ENCODE measurements around the gene DSEL. TPM values are rescaled to one million over a fixed set of nuclear protein-coding genes. Genes with fewer than 3 reads are reported as not detected.

DSEL gene
- 0.99 and 1.2 TPM in 2 replicates for total RNA-seq
- polyA plus RNA-seq, result 0.26 and 0.54 TPM in 2 replicates

DNA sequence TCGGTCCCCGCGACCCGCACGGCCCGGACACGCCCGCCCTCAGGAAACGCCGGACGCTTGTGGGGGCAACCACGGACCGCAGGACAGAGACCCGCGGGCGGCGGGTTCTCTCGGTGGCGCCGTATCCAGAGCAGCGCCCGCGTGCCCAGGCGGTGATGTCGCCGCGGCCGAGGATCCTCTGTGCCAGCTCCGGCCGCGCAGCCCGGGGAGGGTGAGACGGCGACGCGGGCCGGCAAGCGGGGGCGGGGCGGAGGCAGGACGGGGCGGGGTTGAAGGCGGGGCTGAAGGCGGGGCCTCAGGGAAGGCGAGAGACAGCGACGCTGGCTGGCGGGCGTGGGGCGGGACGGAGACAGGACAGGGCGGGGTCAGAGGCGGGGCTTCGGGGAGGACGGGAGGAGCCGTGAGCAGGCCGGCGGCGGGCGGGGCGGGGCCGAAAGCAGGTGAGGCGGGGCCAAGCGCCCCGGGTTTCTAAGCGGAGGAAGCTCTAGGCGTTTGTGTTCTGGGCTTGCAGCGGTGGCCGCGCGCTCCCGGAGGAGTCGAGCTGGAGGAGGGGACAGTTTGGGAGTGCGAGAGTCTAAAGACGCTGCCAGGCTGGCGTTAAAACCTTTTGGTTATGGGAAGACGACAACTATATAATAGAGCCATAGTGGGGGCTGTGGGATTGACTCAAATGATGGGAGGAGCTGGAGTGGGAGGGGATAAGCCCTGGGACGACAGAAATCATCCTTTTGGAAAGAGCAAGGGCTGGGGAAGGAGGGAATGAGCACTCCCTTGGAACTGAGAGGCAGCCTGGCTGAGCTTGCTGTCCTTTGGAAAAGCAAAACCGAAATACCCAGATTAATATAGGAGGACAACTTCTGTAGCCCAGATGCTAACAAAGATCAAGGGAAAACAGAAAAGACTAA lies at the start of gene DSEL:
DSEL (minus strand) TSS at position 182 of the 905 bp plus-strand sequence. CDS start 2,112 bp downstream, outside the sequence.
- peak within 1 kb of the TSS; percentile 69 for H3K4me3 ChIP-seq
- TF ChIP-seq, protein P1, sequence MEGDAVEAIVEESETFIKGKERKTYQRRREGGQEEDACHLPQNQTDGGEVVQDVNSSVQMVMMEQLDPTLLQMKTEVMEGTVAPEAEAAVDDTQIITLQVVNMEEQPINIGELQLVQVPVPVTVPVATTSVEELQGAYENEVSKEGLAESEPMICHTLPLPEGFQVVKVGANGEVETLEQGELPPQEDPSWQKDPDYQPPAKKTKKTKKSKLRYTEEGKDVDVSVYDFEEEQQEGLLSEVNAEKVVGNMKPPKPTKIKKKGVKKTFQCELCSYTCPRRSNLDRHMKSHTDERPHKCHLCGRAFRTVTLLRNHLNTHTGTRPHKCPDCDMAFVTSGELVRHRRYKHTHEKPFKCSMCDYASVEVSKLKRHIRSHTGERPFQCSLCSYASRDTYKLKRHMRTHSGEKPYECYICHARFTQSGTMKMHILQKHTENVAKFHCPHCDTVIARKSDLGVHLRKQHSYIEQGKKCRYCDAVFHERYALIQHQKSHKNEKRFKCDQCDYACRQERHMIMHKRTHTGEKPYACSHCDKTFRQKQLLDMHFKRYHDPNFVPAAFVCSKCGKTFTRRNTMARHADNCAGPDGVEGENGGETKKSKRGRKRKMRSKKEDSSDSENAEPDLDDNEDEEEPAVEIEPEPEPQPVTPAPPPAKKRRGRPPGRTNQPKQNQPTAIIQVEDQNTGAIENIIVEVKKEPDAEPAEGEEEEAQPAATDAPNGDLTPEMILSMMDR (IDR thresholded peaks at IDR 0.05; ENCODE audit: low read depth, low read length), result no peak
- no peaks in the 10 kb centered on the region for H3K27me3 ChIP-seq
- H3K4me1 ChIP-seq (ENCODE audit: low read depth), result no peaks in the 10 kb centered on the region
- H3K9me3 ChIP-seq (ENCODE audit: low read depth), result no peaks in the 10 kb centered on the region
- H3K36me3 ChIP-seq, result no peaks in the 10 kb centered on the region
- peak; percentile 98 for DNase-seq (ENCODE audit: low read depth in 1 of 2, low spot score in 1 of 2)
- peak within 1 kb of the TSS; percentile 13 for H3K27ac ChIP-seq

DNA sequence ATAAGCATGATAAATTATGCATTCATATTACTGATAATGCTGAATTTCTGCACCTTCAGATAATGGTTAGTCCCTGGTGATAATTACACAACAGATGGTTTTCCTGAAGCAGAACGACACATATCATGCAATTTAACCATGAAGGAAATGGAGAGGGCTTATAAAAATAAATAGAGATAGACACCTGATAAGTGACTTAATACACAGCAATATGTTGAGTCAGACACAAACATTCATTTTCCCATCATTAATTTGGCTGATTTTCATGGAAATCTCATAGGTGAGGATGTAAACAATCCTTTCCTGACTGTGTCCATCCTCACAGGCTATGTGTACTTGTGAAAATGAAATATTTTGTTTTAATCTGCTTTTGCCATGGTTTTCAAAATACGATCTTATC lies 36.9 kb upstream of the DSEL start:
- H3K27ac ChIP-seq, result no peak overlapping the region
- TF ChIP-seq, protein P1 (IDR thresholded peaks at IDR 0.05; ENCODE audit: low read depth, low read length), result no peak
- no peaks in the 10 kb centered on the region for H3K9me3 ChIP-seq (ENCODE audit: low read depth)
- H3K36me3 ChIP-seq, result no peaks in the 10 kb centered on the region
- no peaks in the 10 kb centered on the region for H3K27me3 ChIP-seq
- no peaks in the 10 kb centered on the region for H3K4me1 ChIP-seq (ENCODE audit: low read depth)
- no peak overlapping the region for H3K4me3 ChIP-seq
- no peak for DNase-seq (ENCODE audit: low read depth in 1 of 2, low spot score in 1 of 2)

DNA sequence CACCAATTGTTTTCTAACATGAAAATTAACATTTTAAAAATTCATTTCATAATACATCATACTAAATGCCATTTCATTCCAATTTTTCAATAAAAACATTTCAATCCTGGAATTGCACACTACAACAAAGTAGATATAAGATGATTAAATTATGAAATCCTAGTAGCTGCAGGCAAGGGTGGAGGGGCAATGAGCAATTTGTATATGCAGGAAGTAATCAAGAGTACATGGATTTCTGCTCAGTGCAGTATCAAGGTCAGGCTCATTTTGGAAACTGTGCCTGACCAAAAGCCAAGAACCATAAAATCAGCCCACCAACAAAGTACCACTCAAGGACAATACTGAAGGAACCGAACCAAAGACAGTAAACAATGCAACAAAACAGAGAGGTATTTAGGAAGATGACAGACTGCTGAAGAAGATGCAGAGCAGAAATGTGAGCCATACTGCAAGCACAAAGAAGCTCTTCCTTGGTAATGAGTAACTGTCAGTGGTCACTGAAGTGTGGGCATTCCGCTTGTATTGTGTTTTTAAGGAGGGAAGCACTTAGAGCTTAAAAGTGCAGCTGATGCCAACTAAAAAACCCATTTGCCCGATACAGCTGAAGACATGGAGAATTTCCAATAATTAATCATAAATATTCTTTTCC lies 34.5 kb upstream of the DSEL start:
- TF ChIP-seq, protein P1 (IDR thresholded peaks at IDR 0.05; ENCODE audit: low read depth, low read length), result no peak
- DNase-seq (ENCODE audit: low read depth in 1 of 2, low spot score in 1 of 2), result no peak
- Histone ChIP-seq H3K27me3 (no peaks in the 10 kb centered on the region), H3K9me3 (ENCODE audit: low read depth) (no peaks in the 10 kb centered on the region), H3K27ac (no peak overlapping the region), H3K4me1 (ENCODE audit: low read depth) (no peaks in the 10 kb centered on the region), H3K36me3 (no peaks in the 10 kb centered on the region), H3K4me3 (no peak overlapping the region)

DNA sequence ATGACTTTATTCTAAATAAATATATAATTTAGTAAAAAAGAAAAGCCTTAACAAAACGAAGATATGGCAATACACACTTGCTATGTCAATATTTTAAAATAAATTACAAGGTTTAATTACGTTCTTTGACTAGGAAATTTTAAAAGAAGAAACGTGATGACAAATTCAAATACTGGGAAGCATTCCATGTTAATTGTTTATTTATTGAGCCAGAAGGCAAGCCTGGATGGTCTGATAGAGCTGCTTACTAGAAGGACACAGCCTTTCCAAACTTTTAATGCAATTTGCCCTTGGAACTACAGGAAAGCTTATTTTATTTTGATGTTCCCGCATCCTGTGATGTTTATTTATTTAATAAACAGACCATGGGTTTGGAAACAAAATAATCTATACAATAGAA lies 33.4 kb upstream of the DSEL start:
- Histone ChIP-seq H3K27me3 (no peaks in the 10 kb centered on the region), H3K27ac (no peak overlapping the region), H3K9me3 (ENCODE audit: low read depth) (no peaks in the 10 kb centered on the region), H3K36me3 (no peaks in the 10 kb centered on the region), H3K4me1 (ENCODE audit: low read depth) (no peaks in the 10 kb centered on the region), H3K4me3 (no peak overlapping the region)
- DNase-seq (ENCODE audit: low read depth in 1 of 2, low spot score in 1 of 2), result no peak
- TF ChIP-seq, protein P1 (IDR thresholded peaks at IDR 0.05; ENCODE audit: low read depth, low read length), result no peak

DNA sequence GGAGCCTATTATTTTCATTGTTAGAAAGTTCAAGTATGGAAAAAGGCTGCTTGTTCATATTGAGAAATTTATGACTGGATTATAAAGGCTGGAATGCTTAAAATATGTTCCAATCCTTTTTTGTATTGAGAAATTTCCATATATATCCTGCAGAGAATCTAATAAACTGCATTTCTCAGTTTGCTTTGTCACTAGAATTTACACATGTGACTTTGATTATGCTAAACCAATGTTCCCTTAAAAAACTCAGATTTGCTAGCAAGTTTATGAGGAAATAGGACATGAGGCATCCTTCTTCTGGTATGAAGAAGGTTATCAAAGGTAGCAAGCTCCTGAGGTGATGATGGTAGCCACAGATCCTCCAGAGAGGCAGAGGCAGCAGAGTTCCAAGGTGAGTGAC lies 29.2 kb upstream of the DSEL start:
- Histone ChIP-seq H3K9me3 (ENCODE audit: low read depth) (no peaks in the 10 kb centered on the region), H3K27me3 (no peaks in the 10 kb centered on the region), H3K4me3 (no peak overlapping the region), H3K27ac (no peak overlapping the region), H3K36me3 (no peaks in the 10 kb centered on the region), H3K4me1 (ENCODE audit: low read depth) (no peaks in the 10 kb centered on the region)
- TF ChIP-seq, protein P1 (IDR thresholded peaks at IDR 0.05; ENCODE audit: low read depth, low read length), result no peak
- no peak for DNase-seq (ENCODE audit: low read depth in 1 of 2, low spot score in 1 of 2)

All from cardiac muscle cell (in vitro differentiated cells and primary cell).